EL (cell line): ENCODE results near the gene EPS8L3.
A peak's percentile ranks its signal among the peaks of the same experiment; 100 is the strongest.
"Not testable (repeated sequence)": the region's sequence is repeated elsewhere in the genome, so short reads cannot be mapped to it uniquely, and the experiment has no call there.

Source experiments
- DNase-seq: peaks from one replicate; pipeline ENCODE4 v3.0.0-alpha.2; 2016

Gene EPS8L3

DNA sequence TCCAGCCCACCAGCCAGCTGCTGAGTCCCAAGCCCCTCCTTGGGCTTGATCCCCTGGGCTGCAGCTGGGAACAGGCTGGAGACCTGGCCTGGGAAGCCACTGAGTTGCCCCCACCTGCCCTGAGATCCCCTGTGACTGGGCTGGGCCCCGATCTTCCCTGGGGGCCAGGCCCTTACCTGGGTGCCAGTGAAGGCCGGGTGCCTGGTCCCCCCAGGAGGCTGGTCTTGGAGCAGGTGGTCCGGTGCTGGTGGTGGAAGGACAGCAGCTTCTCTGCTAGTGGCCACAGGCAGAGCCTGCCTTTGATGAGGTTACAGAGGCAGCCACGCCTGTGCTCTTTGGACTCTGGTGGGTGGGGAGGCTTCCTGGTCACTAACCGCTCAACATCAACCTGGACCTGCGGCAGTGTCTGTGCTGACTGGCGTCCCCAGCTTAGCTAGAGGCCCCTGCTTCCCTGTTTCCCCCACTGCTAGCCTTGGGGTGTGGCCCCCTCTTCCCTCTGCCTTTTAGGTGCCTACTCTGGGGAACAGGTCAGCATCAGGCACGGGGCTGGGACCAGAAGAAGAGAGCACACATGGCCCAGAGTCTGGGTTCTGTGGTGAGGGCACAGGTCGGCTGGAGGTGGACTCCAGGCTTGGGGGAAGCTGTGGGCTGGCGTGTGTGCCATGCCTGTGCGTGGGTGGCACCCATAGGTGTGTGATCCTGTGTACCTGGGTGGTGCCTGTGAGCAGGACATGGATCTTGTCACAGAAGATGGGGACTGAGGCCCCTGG, at the start of gene EPS8L3:
Gene EPS8L3, minus strand, starts transcription at position 278 of the 770 bp plus-strand sequence. CDS start 2,174 bp downstream, outside the sequence.
- DNase-seq, result no peak

DNA sequence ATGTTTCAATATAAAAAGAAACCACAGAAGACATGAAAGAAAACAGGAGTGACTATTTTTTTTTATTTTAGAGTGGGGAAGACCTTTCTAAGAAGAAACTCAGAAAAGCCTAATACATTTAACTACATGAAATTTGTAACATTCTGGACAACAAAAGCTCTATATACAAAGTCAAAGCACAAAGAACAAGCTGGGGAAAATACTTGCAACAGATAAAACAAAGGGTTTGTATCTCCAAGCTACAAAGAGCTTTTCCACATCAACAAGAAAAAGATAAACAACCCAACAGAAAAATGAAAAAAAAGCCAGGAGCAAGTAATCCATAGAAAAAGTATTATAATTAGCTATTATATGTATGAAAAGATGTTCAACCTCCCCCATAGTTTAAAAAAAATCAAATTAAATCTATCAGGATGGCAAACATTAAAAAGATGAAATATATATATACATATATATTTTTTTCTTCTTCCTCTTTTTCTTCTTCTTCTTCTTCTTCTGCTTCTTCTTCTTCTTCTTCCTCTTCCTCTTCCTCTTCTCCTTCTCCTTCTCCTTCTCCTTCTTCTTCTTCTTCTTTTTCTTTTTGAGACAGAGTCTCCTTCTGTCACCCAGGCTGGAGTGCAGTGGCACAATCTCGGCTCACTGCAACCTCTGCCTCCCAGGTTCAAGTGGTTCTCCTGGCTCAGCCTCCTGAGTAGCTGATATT, 49.1 kb upstream of the EPS8L3 start:
- DNase-seq, result no peak

DNA sequence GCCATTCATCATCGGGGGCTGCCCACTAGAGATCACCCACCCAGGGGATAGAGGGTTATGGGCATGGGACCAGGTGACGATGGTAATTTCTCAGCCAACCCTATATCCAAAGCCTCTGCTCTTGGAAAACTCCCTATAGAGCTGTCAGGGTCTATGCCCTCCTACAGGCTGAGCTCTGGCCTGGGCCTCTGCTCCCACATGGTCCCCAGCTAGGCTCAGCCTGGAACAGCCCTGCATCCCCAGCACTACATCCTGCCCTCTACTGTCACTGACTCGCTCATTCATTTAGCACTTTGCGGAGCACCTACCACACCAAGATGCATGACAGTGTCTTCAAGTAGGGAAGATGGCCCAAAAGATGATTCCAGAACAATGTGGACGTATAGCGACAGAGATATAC, 45.0 kb upstream of the EPS8L3 start:
- DNase-seq, result no peak

DNA sequence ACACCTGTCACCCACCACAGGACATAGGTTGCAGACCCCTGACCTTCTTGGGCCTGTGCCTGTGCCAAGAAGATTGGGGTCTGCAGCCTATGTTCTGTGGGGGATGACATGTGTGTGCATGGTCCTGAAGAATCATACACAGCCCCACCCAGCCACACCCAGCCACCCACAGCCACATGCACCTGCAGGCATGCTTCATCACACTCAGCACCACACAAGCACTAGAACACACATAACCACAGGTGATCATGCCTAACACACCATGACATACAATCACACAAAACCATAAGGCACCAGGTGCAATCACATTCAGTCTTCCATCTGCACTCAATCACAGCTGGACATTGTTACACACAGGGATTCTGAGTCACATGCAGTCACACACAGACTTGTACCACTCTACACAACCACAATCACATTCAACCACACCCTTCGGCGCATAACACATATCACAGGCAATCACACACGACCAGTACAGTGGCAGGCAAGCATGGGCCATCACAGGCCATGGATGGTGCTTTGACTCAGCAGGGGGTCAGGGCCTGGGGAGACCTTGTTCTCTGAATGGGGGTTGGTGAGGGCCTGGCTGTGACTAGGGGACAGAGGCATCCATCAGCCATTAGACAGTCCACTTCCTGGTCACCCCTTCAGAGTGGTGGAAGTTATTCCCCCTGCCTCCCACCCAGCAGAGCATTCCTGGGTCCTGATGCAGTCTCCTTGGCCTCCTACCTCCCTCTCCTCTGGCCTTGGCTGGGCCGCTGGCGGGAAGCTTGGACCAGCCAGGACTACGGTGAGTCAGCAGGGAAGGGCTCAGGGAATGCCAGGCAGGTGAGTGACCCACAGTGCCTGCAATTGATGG, 44.3 kb upstream of the EPS8L3 start:
- peak; percentile 77 for DNase-seq

- DNase-seq, result no peak
Measured at GRCh38 chr1:109807402-109807801, 43.7 kb upstream of the EPS8L3 start.

DNA sequence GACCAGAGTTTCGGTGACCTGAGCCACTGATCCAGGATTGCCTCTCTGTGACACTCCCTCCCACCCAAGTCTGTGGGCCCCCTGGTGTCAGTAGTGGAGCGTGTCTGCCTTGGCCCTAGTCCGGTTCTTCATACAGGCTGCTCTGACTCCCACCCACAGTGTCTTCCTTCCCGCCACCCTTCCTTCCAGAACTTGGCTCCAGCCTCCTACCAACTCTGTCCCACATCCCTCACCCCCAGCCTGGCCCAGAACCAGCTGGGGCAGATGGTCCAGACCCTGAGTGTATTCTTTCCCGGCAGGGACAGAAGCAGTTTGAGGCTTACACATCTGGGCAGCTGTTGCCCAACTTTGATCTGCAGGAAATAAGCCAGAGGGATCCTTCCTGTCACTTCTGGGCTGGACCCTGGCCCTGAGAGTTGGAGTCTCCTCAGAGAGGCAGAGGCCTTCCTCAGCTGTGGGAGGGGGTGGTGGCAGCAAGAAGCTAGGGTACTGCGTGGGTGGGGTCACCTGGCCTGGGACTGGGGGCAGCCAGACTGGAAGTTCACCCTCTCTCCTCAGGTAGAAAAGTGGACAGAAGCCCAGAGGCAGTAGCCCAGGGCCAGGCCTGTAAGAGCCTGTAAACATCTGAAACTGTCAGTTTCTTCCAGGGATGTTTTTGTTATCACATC, 43.1 kb upstream of the EPS8L3 start:
- DNase-seq, result no peak

DNA sequence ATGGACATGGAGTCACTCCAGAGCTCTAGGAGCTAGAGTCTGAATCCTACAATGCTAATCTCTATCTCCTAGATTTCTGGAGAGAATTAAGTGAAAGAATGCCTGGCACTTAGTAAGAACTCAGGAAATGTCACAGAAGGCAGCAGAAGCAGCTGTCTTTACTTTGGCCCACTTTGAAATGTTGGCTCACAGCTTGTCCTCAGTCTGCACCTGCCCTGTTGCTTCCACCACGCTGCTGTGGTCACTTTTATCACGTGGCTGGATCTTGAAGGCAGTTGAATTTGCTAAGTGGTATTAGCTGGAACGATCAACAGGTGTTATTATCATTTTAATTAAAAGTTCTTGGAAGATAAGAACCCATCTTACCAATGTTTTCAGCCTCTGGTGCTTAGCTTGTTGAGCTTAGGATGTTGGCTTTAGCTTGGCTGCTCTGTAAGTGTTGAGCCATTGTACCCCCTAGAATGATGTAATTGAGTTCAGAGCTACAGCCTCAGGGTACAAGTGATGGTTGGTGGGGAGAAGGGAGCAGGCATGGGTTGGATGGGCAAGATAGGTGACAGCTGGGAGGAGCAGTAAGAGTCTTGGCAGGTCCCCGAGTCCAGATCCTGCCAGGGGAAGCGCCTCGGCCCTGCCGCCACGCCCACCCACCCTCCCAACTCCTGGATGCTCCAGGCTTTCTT, 41.9 kb upstream of the EPS8L3 start:
- no peak for DNase-seq

GRCh38 chr1:109804660-109805059, 40.9 kb upstream of the EPS8L3 start:
- no peak for DNase-seq

DNA sequence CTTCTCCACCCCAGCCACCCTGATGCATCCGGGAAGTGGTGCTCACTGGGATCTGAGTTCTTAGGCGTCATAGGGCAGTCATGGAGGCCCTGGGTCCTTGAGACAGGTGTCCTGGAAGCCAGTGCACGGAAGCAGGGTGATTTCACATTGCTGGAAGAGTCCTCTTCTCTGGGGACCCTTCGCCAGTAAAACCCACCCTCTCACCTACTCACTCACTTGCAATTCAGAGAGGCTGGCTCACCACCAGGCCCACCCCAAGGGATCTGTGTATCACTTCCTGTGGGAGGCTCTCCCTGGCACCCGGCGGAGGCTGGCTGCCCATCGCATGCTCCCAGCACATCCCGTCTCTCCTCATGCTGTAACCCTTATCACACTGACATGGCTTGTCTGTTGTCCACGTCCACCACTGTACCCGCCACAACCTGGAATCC, 40.2 kb upstream of the EPS8L3 start:
- DNase-seq, result peak; percentile 50

DNA sequence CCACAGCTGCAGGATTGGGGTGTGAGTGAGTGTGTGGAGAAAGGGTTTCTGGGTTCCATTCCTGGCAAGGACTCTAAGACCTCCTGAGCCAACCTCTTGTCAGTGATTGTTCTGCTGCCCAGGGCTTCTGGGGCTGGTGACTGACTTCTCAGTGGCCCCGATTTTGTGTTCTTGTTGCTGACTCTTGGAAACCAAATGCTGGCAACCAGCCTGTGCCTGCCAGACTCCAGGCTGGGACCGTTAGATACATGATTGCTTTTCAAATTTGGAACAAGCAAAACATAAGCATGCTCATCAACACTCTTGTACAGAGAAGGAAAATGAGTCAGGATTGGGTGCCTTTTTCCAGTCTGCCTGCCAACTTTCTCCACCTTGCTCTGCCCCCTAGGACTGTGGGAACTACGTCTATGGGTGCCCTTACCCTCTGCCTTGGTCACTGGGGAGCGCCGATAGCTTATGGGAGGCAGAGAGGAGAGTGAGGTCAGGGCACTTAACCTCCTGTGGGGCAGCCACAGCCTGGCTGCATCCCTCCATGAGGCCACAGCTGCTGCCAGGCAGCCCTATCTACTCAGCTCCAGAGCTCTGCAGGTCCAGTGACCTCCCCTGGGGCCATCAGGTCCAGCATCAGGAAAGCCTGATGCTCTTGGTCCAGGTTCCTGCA, 39.3 kb upstream of the EPS8L3 start:
- DNase-seq, result no peak

- DNase-seq, result no peak
Measured at GRCh38 chr1:109802136-109802900, 38.6 kb upstream of the EPS8L3 start.

DNA sequence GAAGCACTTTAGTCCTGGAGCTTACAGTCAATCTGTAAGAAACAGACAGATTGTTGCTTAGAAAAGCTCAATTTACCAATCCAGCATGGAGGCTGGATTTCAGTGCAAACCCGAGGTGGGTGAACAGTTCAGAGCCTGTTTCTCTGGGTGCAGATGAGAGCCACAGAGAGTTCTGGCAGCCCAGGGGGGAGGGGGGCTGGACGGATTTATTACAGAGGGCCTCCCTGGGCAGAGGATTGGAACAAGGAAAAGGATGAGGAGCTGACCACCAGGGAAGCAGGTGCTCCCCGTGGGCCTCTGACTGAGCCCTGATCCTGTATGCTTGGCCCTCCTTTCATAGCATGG, 38.0 kb upstream of the EPS8L3 start:
- no peak for DNase-seq

DNA sequence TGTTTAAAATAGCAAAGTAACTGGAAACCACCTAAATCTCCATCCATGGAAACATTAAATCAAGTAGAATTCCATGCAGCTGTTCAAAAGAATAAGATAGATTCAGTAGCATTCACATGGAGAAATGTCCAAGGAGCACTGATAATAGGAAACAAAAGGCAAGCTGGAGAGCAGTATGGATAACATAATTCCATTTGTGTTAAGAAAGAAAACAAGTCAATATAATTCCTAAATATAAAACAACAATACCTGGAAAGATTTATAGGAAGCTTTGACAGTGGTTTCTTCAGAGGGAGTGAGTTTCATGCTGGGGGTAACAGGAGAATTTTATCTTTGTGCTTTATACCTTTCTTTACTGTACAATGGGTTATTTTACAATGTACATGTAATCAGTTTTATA, 36.6 kb upstream of the EPS8L3 start:
- DNase-seq, result no peak

GRCh38 chr1:109799445-109799844, 35.7 kb upstream of the EPS8L3 start:
- DNase-seq, result no peak

- not testable (repeated sequence) for DNase-seq
Measured at GRCh38 chr1:109797303-109797595, 33.5 kb upstream of the EPS8L3 start.

GRCh38 chr1:109796484-109797302, 33.0 kb upstream of the EPS8L3 start:
- peak; percentile 43 for DNase-seq

GRCh38 chr1:109794319-109795132, 30.8 kb upstream of the EPS8L3 start:
- DNase-seq, result no peak

DNA sequence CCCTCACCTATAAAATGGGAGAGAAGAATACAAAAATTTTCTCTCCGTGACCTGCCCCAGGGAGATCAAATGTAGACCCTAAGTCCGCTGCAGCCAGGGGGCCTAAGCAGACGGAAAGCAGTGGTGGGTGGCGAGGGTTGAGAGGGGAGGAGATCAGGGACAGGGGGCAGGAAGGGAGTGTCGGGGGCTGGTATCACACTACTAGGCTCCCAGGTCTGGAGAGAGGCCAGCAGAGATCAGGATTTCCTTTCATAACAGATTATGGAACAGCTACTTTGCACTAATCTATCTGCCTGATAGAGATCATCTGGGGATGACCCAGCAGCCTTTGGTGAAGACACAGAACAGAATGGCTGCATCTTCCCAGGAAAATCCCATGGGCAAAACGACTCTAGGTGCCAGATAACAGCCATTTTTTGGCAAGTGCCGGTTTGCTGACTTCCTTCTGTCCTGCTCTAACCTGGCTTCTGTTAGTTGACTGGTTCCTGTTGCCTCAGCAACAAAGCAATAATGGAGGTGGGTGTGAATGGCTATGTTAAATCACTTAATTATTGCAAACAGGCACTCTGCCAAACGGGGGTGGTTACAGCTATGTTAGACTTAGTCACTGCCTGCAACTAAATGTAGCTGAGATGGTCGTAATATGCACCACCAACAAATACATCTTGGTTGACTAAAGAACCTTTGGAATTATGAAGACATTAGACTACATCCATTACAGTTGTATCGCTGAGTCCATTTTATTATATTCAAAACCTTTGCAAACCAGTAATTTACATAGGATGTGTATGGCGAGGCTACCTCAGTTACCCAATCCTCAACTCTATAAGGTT, 30.0 kb upstream of the EPS8L3 start:
- DNase-seq, result peak; percentile 72
